ENCODE results near the gene LRP11.

DNA sequence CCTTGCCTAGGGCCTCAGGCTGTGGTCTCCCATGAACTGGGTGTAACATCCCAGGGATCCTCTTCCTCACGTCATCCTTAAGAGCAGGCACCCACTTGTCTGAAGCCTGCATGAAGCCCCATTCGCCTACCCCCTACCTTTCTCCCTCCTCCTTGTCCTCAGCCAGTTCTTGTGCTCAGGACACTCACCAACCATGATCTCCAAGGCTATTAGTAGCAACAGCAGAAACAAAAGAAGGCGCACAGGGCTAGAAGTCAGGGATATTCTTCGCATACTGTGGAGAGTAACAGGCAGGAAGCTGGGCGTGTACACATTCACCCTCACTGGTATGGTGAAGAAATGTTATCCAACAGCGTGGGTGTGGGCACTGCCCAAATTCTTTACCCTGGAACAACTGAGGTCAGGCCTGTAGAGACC lies 26.5 kb upstream of the LRP11 start:
- TF ChIP-seq, protein P1, sequence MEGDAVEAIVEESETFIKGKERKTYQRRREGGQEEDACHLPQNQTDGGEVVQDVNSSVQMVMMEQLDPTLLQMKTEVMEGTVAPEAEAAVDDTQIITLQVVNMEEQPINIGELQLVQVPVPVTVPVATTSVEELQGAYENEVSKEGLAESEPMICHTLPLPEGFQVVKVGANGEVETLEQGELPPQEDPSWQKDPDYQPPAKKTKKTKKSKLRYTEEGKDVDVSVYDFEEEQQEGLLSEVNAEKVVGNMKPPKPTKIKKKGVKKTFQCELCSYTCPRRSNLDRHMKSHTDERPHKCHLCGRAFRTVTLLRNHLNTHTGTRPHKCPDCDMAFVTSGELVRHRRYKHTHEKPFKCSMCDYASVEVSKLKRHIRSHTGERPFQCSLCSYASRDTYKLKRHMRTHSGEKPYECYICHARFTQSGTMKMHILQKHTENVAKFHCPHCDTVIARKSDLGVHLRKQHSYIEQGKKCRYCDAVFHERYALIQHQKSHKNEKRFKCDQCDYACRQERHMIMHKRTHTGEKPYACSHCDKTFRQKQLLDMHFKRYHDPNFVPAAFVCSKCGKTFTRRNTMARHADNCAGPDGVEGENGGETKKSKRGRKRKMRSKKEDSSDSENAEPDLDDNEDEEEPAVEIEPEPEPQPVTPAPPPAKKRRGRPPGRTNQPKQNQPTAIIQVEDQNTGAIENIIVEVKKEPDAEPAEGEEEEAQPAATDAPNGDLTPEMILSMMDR (IDR thresholded peaks at IDR 0.05; ENCODE audit: poor library complexity) = no peak
- TF ChIP-seq EZH2 (IDR thresholded peaks at IDR 0.05; ENCODE audit: borderline replicate concordance) = no peak

Measured in hepatocyte (in vitro differentiated cells).